Colon (tissue), 2 donors: ENCODE results near the gene SLC30A4.

Experiments used
- FAIRE-seq: peaks from 2 replicates; lab custom pipeline; 2012; peaks lifted over from hg19 to GRCh38; lab: Jason Lieb, UNC
- donor health status: control.
- donor health status: control.

Gene SLC30A4

DNA sequence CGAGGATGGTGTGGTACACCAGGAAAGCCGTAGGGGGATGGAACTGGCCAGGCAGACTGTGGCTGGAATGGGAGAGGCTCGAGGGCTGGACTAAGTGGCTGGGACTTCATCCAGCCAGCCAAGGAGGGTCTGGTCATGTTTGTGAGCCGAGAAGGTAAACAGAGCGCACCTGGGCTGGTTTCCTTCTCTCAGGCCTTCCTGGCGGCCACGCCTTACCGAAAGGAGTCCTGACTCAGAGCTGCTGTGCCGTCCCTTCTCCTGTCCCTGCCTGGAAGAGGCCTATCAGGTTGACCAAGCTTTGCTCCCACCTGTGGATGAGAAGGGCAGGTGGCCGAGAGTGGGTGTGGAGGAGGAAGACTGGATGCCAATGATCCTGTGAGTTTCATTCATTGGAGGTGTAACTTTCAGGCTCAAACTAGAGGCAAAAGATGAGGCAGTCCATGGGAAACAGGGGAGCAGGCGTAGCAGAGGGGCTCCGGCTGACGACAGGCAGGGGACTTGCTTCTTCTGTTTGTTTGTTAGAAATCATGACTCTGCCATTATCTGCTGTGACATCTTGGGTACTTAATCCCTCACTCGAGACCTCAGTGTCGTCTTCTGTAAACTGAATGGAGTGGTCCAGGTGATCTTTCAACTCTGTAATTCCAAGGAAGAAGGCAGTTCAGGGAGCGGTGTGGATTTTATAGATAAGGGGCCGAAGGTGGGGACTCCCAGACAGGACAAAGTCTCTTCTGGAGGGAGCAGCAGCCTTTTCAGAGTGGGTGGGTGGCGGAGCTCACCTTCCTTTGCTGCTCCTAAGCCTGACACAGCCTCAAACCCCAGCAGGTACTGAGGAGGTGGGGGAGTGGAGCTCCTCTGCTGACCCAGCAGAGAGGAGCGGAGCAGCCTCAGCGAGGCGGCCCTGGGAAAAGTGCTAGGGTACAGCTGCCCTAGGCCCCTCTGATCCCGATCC lies 72.4 kb downstream of the SLC30A4 start:
- no peak for FAIRE-seq

DNA sequence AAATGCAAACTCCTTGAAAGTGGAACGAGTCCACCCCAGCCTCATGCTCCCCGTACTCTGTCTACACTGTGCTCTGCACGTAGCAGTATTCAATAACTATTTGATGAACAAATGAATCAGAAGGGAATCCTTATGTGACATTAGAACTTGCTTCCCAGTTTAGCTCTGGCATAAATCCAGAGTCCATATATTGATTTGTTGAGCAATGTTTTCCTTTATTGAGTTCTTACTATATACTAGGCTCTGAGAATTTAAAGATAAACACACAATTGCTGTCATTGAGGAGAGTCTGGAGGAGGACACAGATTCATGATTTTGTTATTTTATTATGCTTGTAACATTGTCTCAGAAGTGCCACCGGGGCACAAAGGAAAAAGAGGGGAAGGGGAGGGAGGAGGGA lies 73.2 kb downstream of the SLC30A4 start:
- FAIRE-seq: no peak

DNA sequence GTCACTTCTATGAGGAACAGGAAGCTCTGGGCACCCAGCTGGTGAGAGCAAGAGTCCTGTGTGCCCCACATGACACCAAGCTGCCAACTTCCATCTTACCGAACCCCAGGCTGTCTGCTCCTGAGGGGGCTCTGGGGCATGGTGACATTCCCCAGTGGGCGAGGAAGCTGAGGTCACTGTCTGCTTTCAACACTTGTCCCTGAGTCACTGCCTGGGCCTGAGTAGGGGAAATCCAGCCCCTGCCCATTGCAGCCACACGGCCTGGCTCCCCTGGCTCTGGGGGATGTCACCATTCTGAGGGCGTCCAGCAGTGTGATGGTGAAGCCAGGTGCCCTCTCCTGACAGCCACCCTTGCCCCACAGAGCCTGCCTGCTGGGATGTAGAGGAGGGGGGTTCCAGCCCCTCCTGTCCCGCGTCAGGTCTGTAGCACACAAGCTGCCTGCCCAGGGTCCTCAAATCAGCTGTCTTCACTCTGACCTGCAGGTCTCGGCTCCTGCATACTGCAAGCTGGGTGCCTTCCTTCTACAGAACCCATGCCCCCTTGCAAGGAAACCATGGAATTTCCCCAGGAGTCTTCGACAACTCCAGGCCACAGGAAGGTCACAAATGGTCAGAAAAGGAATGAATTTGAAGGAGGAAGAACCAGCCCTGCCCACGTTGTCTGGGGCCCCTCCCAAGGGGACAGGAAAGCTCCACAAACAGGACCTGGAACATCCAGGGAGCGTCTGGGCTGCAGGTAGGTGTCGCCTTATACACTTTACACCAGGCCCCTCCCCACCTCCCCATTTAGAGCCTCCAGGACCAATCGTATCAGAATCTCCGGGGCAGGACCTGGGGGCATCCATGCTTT lies 74.3 kb downstream of the SLC30A4 start:
- FAIRE-seq: no peak

DNA sequence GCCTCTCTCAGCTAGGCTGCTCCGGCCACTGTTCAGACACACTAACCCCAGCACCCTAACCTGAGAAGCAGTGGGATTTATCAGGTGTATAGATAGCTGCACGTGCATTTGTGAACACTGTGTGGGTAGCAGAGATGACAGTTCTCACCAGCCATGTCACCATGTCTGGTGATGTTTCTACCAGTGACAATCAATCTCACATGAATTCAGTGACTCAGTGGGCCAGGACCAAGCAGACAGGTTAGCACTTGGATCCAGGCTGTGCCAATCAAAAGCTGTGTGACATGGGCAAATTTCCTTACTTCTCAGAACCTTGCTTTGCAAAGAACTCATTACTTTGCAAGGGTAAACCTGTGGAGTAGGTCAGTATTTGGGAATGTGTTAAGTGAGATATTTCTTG lies 78.9 kb downstream of the SLC30A4 start:
- FAIRE-seq: no peak

DNA sequence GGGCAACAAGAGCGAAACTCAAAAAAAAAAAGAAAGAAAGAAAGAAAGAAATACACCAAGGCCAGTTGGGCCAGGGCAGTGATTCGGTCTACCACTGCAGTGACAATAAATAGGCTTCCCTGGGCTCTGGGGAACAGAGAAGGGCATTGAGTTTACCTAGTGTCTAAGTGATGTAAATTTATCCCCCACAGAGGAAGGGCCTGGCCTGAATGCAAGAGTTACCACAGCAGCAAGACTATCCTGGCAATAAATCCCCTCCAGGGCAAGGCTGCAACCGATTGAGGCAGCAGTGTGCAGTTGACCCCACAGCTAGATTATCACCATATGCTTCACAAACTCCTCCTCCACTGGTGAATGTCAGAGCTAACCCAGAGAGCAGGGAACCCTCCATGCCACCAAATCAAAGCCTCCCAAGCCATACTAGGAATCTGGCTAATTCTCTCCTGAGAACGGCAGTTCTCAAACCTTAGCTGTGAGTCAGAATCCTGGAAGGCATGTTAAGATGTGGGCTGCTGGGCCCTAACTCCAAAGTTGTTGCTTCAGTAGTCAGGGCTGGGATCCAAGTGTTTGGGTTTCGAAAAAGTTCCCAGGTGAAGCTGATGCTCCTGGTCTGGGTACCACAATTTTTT lies 79.9 kb downstream of the SLC30A4 start:
- no peak for FAIRE-seq

DNA sequence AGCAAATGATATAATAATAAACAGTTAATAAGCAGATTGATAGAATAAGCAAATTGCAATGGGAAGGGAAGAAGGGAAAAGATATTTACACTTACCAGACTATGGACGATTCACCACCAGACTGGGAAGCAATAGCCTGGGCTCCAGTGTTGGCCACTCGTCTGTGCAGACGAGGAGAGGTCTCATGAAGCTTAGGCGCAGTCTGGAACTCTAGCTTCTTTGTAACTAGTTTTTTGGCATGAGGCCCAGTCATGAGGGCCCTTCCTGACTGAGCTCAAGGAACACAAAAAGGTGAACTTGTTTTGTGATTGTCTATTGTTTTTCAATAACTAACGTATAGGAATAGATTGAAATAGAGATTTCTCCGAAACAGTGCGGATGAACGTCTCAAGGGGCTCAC lies 80.9 kb downstream of the SLC30A4 start:
- no peak for FAIRE-seq

DNA sequence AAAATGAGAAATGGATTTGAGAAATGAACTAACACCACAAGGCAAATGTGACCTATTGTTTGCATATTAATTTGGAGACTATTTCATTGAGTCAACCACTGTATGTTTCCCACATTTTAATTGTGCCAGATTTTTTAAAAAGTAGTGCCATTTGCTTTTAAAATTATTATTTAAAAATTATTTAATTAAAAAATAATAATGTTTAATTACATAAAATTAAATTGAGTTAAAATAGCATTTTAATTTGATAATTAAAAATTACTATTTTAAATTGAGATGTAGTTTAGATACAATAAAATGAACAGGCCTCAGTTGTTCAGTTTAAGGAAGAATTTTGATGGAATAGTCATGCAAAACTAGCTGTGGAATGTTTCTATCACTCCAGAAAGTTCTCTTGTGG lies 81.5 kb downstream of the SLC30A4 start:
- peak; percentile 66 for FAIRE-seq

DNA sequence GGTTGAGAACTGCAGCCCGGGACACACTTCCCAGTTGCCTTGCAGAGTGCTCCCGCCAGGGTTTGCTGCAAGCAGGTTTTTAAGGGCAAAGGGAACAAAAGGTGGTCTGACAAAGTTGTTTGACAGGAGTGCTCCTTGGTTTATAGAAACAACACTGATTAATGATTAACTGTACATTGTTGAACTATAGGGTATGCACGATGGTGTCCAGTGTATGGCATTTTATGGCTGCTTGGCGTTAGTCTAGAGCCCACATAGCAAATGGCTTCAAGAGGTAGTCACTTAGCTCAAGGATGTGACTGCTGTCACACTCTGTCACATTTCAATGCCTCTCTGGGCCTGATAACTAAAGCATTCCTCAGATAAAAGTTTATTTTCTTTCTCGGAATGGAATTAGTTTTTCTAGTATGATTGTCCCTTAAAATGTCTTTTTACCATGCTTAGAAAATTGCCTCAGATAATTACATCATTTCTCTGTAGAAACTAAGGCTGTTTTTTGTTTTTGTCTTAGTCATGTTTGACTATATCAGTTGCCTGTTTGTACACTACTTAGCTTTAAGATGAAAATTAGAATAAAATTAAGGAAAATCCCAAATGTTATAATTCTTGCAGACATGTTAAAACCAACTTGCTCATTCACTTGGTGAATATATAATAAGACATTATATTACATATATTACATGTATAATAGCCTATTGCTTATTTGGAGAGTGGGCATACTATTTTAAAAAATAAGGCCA lies 82.9 kb downstream of the SLC30A4 start:
- no peak for FAIRE-seq

DNA sequence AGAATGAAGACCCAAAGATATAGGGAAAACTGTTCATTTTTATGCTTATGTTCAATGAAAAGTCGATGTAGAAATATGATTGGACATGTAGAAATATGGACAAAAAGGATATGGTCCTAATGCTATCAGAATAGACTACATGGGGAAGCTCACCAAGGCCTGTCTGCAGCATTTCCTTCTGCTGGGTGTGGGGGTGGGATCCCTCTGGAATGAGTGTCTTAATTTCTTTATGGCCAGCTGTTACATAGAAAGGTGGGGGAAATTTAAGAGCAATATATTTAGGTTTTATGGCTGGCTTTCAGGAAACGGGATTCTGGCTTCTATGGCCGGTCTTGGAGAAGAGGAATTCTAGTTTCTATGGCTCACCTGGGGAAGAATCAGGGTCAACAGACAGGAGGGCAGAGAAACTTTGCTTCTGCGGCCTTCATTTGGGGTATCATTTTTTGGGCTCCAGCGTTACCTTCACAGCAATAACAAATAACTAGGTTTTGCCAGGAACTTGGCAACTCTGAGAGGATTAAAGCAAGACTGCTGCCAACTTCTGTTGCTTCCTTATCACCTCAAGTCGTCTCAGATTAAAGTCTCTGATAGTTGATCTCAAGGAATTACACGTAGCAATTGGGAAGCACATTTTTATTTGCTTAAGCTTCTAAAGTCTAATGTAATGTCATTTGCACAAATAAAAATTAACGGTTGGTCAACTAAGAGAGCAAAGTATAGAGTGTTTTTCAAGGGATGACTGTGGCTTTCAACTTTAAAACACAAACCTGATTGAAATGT lies 87.2 kb downstream of the SLC30A4 start:
- no peak for FAIRE-seq

DNA sequence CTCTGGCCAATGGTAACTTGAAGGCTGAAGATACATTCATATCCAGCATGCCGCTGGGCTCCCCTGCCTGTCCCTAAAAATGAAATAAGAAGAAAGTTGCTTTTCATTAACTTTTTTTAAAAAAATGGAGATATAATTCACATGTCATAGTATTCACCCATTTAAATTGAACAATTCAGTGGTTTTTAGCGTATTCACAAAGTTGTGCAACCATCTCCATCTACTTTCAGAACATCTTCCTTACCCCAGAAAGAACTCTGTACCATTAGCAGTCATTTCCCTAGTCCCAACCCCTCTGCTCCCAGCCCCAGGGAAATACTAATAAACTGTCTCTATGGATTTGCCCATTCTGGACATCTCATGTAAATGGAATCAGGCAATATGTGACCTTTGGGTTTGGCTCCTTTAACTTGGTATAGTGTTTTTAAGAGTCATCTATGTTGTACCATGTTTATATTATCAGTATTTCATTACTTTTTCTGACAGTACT lies 88.4 kb downstream of the SLC30A4 start:
- no peak for FAIRE-seq

DNA sequence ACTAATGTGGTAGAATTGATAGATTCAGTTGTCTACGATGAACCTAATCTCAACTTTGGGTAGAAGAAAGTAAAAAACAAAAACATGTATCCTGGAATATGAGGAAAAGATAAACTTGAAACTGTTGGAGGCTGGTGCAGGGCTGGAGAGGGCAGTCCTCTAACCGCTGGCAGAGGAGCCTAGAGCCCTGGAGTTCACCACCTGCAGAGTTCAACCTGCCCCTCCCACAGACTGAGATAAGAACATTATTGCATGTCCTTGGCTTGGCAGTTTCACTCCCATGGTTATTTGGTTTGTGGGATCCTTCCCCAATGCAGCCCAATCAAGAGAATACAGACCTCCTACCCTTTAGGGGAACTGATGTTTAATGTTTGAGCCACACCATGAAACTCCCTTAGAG lies 91.0 kb downstream of the SLC30A4 start:
- FAIRE-seq: peak; percentile 24

DNA sequence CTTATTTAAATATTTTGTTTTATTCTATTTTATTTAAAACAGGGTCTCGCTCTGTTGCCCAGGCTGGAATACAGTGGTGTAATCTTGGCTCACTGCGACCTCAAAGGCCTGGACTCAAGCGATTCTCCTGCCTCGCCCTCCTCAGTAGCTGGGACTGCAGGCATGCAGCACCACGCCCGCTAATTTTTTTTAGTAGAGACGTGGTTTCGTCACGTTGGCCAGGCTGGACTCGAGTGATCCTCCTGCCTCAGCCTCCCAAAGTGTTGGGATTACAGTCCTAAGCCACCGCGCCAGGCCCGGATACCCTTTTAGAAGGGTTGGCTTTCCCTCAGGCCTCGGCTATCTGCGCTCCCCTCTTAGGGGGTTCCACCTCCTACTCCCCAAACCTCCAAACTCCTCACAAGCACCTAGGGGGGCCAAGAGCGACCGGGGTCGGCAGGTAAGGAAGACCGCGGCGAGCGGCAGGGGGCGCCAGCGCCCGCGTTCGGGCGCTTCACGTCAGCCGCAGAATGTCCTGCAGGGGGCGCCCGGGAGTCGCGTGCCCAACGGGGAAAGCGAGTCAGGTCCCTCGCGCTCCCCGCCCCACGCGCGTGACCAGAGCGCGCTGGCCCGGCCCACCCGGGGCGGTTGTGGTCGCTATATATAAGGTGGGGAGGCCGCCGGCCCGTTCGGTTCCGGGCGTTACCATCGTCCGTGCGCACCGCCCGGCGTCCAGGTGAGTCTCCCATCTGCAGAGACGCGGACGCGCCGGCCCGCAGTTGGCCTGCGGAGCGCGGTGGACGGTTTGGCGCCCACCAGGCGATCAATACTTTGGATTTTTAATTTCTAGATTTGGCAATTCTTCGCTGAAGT lies 92.4 kb downstream of the SLC30A4 start:
- no peak for FAIRE-seq
